Kidney tubule cell (primary cell): ENCODE results near the gene SHPK.

ENCODE experiments used
- DNase-seq: peaks from one replicate; pipeline ENCODE4 v3.0.0-alpha.2; 2018; ENCODE audit warnings: low spot score

Gene SHPK

GRCh38 chr17:3660311-3660891, 24.4 kb upstream of the SHPK start:
- DNase-seq, result no peak

- DNase-seq, result peak; percentile 66
Measured at GRCh38 chr17:3659541-3660111, 23.6 kb upstream of the SHPK start.

- no peak for DNase-seq
Measured at GRCh38 chr17:3658784-3659449, 22.9 kb upstream of the SHPK start.

GRCh38 chr17:3657874-3658783, 22.1 kb upstream of the SHPK start:
- no peak for DNase-seq

GRCh38 chr17:3657588-3657869, 21.5 kb upstream of the SHPK start:
- DNase-seq, result no peak

GRCh38 chr17:3656755-3657587, 20.9 kb upstream of the SHPK start:
- no peak for DNase-seq

- no peak for DNase-seq
Measured at GRCh38 chr17:3656353-3656752, 20.3 kb upstream of the SHPK start.

- DNase-seq, result no peak
Measured at GRCh38 chr17:3655766-3656165, 19.7 kb upstream of the SHPK start.

- DNase-seq, result peak; percentile 57
Measured at GRCh38 chr17:3647769-3648555, 11.9 kb upstream of the SHPK start.

- DNase-seq, result no peak
Measured at GRCh38 chr17:3647251-3647650, 11.2 kb upstream of the SHPK start.

- no peak for DNase-seq
Measured at GRCh38 chr17:3645310-3645709, 9.3 kb upstream of the SHPK start.

- DNase-seq, result no peak
Measured at GRCh38 chr17:3643889-3644349, 7.9 kb upstream of the SHPK start.

- peak; percentile 67 for DNase-seq
Measured at GRCh38 chr17:3641717-3642486, 5.9 kb upstream of the SHPK start.

GRCh38 chr17:3641014-3641413, 5.0 kb upstream of the SHPK start:
- no peak for DNase-seq

GRCh38 chr17:3639981-3640596, 4.0 kb upstream of the SHPK start:
- DNase-seq, result no peak

- DNase-seq, result no peak
Measured at GRCh38 chr17:3636908-3637373, 891 bp upstream of the SHPK start.

- DNase-seq, result peak; percentile 68
Measured at GRCh38 chr17:3635474-3636153, 436 bp downstream of the SHPK start.

GRCh38 chr17:3632287-3632686, 3.8 kb downstream of the SHPK start:
- no peak for DNase-seq

- DNase-seq, result no peak
Measured at GRCh38 chr17:3630781-3631180, 5.3 kb downstream of the SHPK start.
